Activated T-helper 1 cell treated with anti-CD3 and anti-CD28 coated beads, Interleukin-2, amount 50 U/mL, for 16 hours (primary cell): ENCODE data around the gene SEPTIN10.

Experiments
- DNase-seq, 2 donors: peaks; one replicate each; pipeline ENCODE4 v3.0.0-alpha.2; 2020; ENCODE audit warnings: low read depth in 1 of 2, low spot score in 1 of 2

SEPTIN10 gene

DNA sequence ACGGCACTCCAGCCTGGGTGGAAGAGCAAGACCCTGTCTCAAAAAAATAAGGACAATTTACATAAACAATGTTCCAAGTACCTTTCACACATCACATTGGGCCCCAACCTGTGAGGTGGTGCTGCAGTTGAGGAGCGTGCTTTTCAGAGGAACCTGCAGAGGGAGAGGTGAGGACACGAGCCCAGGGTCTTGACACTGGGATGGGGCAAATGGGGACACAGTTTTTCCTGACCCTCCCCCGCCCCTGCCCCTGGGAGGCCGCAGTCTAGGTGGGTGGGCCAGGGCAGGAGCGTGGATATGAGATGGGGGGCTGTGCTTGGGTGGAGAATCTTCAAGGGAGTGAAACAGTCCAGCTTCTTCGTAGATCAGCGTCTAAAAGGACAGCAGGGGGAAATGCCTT, 112.9 kb downstream of the SEPTIN10 start:
- DNase-seq = no peak

GRCh38 chr2:109499566-109499965, 114.2 kb downstream of the SEPTIN10 start:
- no peak for DNase-seq

DNA sequence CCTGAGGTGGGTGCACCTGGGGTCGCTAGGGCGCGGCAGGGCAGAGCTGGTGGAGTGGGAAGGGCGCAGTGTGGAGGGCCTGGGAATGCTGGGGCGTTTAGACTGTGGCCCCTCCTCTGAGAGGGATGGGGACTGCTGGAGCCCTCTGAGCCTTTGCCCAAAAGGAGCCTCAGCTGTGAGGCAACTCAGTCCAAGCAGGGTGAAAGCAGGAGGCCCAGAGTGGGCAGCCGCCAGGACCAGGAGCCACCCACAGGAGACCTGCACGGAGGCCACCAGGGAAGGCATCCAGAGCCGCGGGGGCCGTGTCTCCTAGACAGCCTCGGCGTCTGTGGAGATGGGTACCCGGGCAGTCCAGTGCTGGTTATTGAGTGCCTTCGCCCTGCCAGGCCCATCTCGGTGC, 114.9 kb downstream of the SEPTIN10 start:
- DNase-seq = no peak

GRCh38 chr2:109497911-109498870, 115.6 kb downstream of the SEPTIN10 start:
- no peak for DNase-seq

GRCh38 chr2:109497463-109497862, 116.3 kb downstream of the SEPTIN10 start:
- DNase-seq = no peak

DNA sequence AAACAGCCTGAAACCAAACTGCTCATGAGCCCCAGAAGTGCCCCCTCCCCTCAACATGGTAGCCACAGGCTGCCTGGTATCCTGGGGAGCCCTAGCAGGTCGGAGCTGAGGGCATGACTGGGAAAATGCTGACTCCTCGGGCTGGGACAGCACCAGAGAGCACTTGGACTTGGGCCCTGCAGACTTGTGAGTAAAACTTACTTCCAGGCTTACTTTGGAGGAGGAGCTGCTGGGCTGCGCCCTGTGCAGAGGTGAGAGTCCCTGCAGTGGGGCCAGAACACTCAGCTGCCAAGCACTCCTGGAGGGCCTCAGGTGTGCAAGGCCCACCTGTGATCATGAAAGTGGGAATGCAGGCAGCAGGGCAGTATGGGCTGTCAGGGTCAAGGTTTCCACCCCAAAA, 119.4 kb downstream of the SEPTIN10 start:
- DNase-seq = no peak

DNA sequence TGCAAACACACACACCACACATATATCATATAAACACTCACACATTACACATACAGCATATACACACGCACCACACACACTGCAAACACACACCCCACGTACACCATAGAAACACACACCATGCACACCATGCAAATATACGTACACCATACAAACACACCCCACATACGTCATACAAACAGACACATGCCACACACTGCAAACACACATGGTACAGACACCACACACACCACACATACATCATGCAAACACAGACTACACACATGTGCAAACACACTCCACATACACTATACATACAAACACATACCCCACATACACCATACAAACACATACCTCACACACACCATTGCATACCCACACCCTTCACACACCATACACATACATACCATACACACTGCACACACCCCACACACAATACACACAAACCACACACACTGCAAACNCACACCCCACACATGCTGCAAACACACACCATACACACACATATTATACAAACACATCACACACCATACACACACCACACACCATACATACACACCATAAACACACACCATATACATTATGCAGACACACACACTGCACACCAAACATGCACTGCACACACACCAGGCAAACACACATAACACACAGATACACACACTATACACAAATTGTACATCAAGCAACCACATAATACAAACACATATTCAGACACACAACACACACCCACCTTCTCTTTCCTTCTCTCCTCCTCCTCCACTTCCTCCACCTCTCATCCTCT, 120.4 kb downstream of the SEPTIN10 start:
- DNase-seq = no peak
